K562 (cell line): ENCODE data around the gene ZNF277. TPM values are rescaled to one million over a fixed set of nuclear protein-coding genes. Genes with fewer than 3 reads are reported as not detected.

Experiments
- ATAC-seq: fragments of 200-7000 bp; cut with Tn5 transposase; 3 replicates; pipeline ENCODE4 v1.9.1; 2020; ENCODE audit warnings: moderate library complexity
- BruUV-seq: library from RNA; stranded (reverse); fragments of 400-500 nt; replicated peaks from 2 replicates; lab custom pipeline; 2021; lab: Mats Ljungman, UMichigan
- CTCF ChIA-PET: fragments of 300-600 bp; formaldehyde crosslinking; extraction: SDS; loops from one replicate; lab custom pipeline; 2021; ENCODE audit warnings: low intra/inter-chr PET ratio; lab: Yijun Ruan, JAX
- POLR2A ChIA-PET: fragments of 300-600, 350-650 bp; sonication (Branson Sonifier 250); formaldehyde crosslinking; extraction: SDS; loops from one replicate; lab custom pipeline; 2021; ENCODE audit warnings: antibody characterized with exemption, inconsistent platforms; lab: Yijun Ruan, JAX
- DNase-seq, 4 experiments: peaks; one replicate each; pipeline versions ENCODE4 v3.0.0 to v3.0.0-alpha.2; 2011 to 2018; ENCODE audit warnings: low spot score in 3 of 4, mixed read lengths in 3 of 4; ENCODE audit errors: extremely low read depth in 1 of 4
- FAIRE-seq: peaks from 2 replicates; lab custom pipeline; 2011; peaks lifted over from hg19 to GRCh38; lab: Jason Lieb, UNC
- H2AFZ ChIP-seq: 2 replicates; pipeline ENCODE4 v1.6.0; 2011; ENCODE audit warnings: low read depth, low read length, control low read depth, inconsistent platforms
- H3K27ac ChIP-seq: fragments of 200-600 bp; 3 replicates; pipeline ENCODE4 v1.8.0; 2011; ENCODE audit warnings: low read depth, mild to moderate bottlenecking, control low read depth, inconsistent platforms, low read length, moderate library complexity, mixed read lengths; ENCODE audit errors: extremely low read depth
- H3K27me3 ChIP-seq, 2 experiments: fragments of 300-600 bp in 1 of 2; 2 replicates in 1 of 2; 3 replicates in 1 of 2; pipeline versions ENCODE4 v1.6.0 to v1.8.0; 2011; ENCODE audit warnings: inconsistent platforms in 2 of 2, low read length in 2 of 2, mild to moderate bottlenecking in 1 of 2, mixed read lengths in 1 of 2, moderate library complexity in 1 of 2; ENCODE audit not compliant: control insufficient read depth in 2 of 2, insufficient read depth in 2 of 2
- H3K36me3 ChIP-seq: fragments of 300-600 bp; 3 replicates; pipeline ENCODE4 v1.8.0; 2011; ENCODE audit warnings: mild to moderate bottlenecking, low read length, inconsistent platforms; ENCODE audit not compliant: control insufficient read depth, insufficient read depth
- H3K4me1 ChIP-seq, 2 experiments: fragments of 200-600 bp in 1 of 2; replicated peaks in 1 of 2; 2 replicates in 1 of 2; 3 replicates in 1 of 2; pipeline versions ENCODE4 v1.5.1 to v1.8.0; 2011; ENCODE audit warnings: inconsistent platforms in 2 of 2, low read length in 2 of 2, mild to moderate bottlenecking in 1 of 2, mixed read lengths in 1 of 2, moderate library complexity in 1 of 2; ENCODE audit not compliant: control insufficient read depth in 2 of 2, insufficient read depth in 2 of 2
- H3K4me2 ChIP-seq: 2 replicates; pipeline ENCODE4 v1.6.1; 2011; ENCODE audit warnings: low read length, control low read depth, inconsistent platforms, mixed read lengths; ENCODE audit not compliant: insufficient read depth
- H3K4me3 ChIP-seq: fragments of 200-600 bp; sonication (generic), shearing (Covaris generic); 2 replicates; pipeline ENCODE4 v1.5.1; 2016; ENCODE audit warnings: control low read depth, inconsistent platforms
- H3K79me2 ChIP-seq: fragments of 200-600 bp; 3 replicates; pipeline ENCODE4 v1.8.0; 2011; ENCODE audit warnings: low read length, inconsistent platforms; ENCODE audit not compliant: control insufficient read depth, insufficient read depth
- H3K9ac ChIP-seq, 2 experiments: 2 replicates each; pipeline versions ENCODE4 v1.6.0 to v1.6.1; 2011; ENCODE audit warnings: low read depth in 2 of 2, low read length in 2 of 2, control low read depth in 1 of 2, inconsistent platforms in 1 of 2, mild to moderate bottlenecking in 1 of 2, mixed read lengths in 1 of 2; ENCODE audit not compliant: insufficient read depth in 1 of 2
- H3K9me1 ChIP-seq: one replicate; pipeline ENCODE4 v1.6.0; 2011; ENCODE audit warnings: inconsistent platforms, mild to moderate bottlenecking, low read length, moderate library complexity; ENCODE audit not compliant: control insufficient read depth, insufficient read depth
- H3K9me3 ChIP-seq: replicated peaks from 2 replicates; pipeline ENCODE4 v1.5.1; 2011; ENCODE audit warnings: low read depth, low read length, inconsistent platforms; ENCODE audit not compliant: control insufficient read depth, insufficient read depth
- H4K20me1 ChIP-seq: replicated peaks from 2 replicates; pipeline ENCODE4 v1.6.1; 2011; ENCODE audit warnings: low read length, inconsistent platforms, mixed read lengths; ENCODE audit not compliant: control insufficient read depth, insufficient read depth
- ELK1 ChIP-seq: sonication (generic); formaldehyde crosslinking; IDR thresholded peaks from 2 replicates; pipeline ENCODE4 v1.8.1; 2022; ENCODE audit warnings: missing genetic modification reagents
- WGBS: fragments of 100-300 bp; shearing (Covaris generic); methylation state at CpG from one replicate; pipeline ENCODE4 v1.1.6; 2016; ENCODE audit warnings: low coverage, mixed read lengths; ENCODE audit not compliant: insufficient coverage; ENCODE audit errors: missing lambda C conversion rate; 5-methylcytosine and 5-hydroxymethylcytosine counted together
- in situ Hi-C: fragments of 300-500 bp; cut with MboI; formaldehyde crosslinking; loops from 4 replicates; pipeline ENCODE4 v1.15.0; 2018; ENCODE audit warnings: inconsistent platforms, mixed read lengths
- intact Hi-C: fragments of 100-400 bp; cut with micrococcal nuclease; formaldehyde crosslinking; loops from 2 replicates; pipeline ENCODE4 v1.14.2; 2022
- polyA plus RNA-seq, 8 experiments: library from polyadenylated mRNA; depleted of rRNA in 4 of 8; stranded (reverse) in 5 of 8; unstranded in 3 of 8; fragments of >200 nt; fragmentation: Nextera tagmentation in 2 of 8; fragmentation: Illumina TruSeq in 1 of 8; extraction: Ambion mirVana in 2 of 8; extraction: Trizol in 1 of 8; gene quantifications; 2 replicates each; pipeline versions ENCODE4 v1.2.1 to v1.2.3, GENCODE V29; 2011 to 2014; ENCODE audit warnings: inconsistent platforms in 1 of 8, missing spikeins in 1 of 8
- total RNA-seq, 7 experiments: library from RNA; depleted of rRNA in 6 of 7; stranded (reverse); fragments of >200 nt in 6 of 7; fragmentation: Illumina TruSeq in 2 of 7; extraction: Trizol in 2 of 7; gene quantifications; 2 replicates each; pipeline versions ENCODE4 v1.2.1 to v1.2.3, GENCODE V29; 2011 to 2021; ENCODE audit warnings: low replicate concordance in 1 of 7
- TF ChIP-seq, protein P1 (sequence below): fragments of 250-450 bp; sonication (Bioruptor Pico); IDR thresholded peaks from 2 replicates; pipeline ENCODE4 v1.8.0; 2022; ENCODE audit warnings: inconsistent platforms, mild to moderate bottlenecking, moderate library complexity, borderline replicate concordance

The ZNF277 gene
- total and polyA plus RNA-seq, 9 of the 15 experiments (the other 6 are each of a cell fraction or from before 2014, with no cell fraction given), result 18.8 to 33.5 (median 27.7) TPM

DNA sequence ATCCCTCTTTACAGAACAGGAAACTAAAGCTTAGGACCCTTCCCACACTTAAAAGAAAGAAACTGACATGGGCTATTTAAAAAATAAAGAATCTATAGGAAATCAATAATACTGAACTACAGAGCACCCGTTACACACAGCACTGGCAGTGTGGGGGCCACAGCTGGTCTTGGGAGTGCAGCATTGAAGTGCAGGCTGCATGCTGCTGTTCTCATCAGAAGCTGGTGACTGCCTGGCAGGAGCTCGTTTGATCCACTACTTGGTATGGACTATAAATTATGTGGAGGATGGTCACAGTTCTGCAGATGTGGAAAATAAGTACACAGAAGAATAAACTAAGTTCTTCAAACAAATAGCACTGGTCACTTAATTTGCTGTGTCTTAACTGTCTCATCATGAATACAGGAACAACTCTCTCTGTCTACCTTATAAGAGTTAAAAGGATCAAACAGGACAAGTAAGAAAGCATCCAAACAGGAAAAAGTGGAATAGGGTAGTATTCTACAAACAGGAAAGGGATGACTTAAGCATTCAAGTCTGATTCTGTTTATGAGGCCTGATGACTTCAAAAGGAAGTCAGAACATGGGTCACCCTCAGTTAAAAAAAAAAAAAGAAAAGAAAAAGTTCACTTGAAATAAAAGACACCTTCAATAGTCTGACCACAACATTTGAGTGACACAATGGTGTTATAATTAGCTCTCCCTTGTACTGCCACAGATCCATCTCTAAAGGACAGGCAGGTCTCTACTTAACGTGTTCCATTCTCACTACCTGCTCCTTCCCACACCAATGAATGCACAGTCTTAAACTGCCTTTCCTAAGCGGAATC lies 21.3 kb upstream of the ZNF277 start:
- in situ Hi-C loops, result no loop called here
- no TSS peak for BruUV-seq
- Histone ChIP-seq H3K27ac (no peak overlapping the region), H2AFZ (no peak overlapping the region), H3K27me3 (peaks cover 7 to 25% of the 10 kb centered on the region in 2 experiments; a peak in 4 of 5 replicates), H3K4me3 (no peak overlapping the region), H3K9me3 (no peaks in the 10 kb centered on the region), H3K4me2 (no peak overlapping the region), H3K4me1 (no peaks in the 10 kb centered on the region), H3K9ac (no peak overlapping the region), H3K36me3 (no peaks in the 10 kb centered on the region), H4K20me1 (no peaks in the 10 kb centered on the region), H3K79me2 (no peaks in the 10 kb centered on the region), H3K9me1 (no peaks in the 10 kb centered on the region)
- CTCF ChIA-PET, result no interaction called here
- TF ChIP-seq ELK1, result no peak
- TF ChIP-seq, protein P1, sequence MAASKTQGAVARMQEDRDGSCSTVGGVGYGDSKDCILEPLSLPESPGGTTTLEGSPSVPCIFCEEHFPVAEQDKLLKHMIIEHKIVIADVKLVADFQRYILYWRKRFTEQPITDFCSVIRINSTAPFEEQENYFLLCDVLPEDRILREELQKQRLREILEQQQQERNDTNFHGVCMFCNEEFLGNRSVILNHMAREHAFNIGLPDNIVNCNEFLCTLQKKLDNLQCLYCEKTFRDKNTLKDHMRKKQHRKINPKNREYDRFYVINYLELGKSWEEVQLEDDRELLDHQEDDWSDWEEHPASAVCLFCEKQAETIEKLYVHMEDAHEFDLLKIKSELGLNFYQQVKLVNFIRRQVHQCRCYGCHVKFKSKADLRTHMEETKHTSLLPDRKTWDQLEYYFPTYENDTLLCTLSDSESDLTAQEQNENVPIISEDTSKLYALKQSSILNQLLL (CRISPR knock-in tag), result peak; percentile 16; the same call in 1 of the 2 replicates
- 0% methylated on average over 4 of the region's 4 CpGs for WGBS
- POLR2A ChIA-PET, result interaction anchor here (0.5 kb wide), 1 partner anchor 22 kb away, joined by 4 read pairs; no protein-coding TSS in a partner anchor
- intact Hi-C loops, result no loop called here
- ATAC-seq (no peak), DNase-seq (no peak), FAIRE-seq (no peak)
